Brain microvascular endothelial cell (primary cell): ENCODE measurements around the gene RSAD1.
A peak's percentile ranks its signal among the peaks of the same experiment; 100 is the strongest.

Source experiments
- DNase-seq: peaks from one replicate; pipeline ENCODE4 v3.0.0-alpha.2; 2020
- H3K27ac ChIP-seq: fragments of 250-450 bp; sonication (Bioruptor Pico); 2 replicates; pipeline ENCODE4 v1.5.1; 2020; ENCODE audit warnings: mild to moderate bottlenecking, moderate library complexity
- H3K27me3 ChIP-seq: fragments of 250-450 bp; sonication (Bioruptor Pico); replicated peaks from 2 replicates; pipeline ENCODE4 v1.5.1; 2020; ENCODE audit warnings: mild to moderate bottlenecking
- H3K36me3 ChIP-seq: fragments of 250-450 bp; sonication (Bioruptor Pico); replicated peaks from 2 replicates; pipeline ENCODE4 v1.5.1; 2020; ENCODE audit warnings: mild to moderate bottlenecking
- H3K4me3 ChIP-seq: 2 replicates; pipeline ENCODE4 v1.5.1; 2011; ENCODE audit warnings: low read depth, mild to moderate bottlenecking, control low read depth, low read length, moderate library complexity
- in situ Hi-C: cut with HindIII; loops from 2 replicates; pipeline ENCODE4 v1.10.0; 2017; ENCODE audit warnings: low sequenced_read_pairs, low pct_ligation_motif_present
- TF ChIP-seq, protein P1 (sequence below): IDR thresholded peaks from 2 replicates; pipeline ENCODE4 v1.5.1; 2011; ENCODE audit warnings: low read depth, mild to moderate bottlenecking, moderate library complexity, low read length, control low read depth, inconsistent platforms; ENCODE audit errors: missing control alignments

RSAD1 gene

GRCh38 chr17:50502301-50502990 lies 23.8 kb downstream of the RSAD1 start:
- no peak overlapping the region for H3K27ac ChIP-seq
- in situ Hi-C loops, result no loop called here
- no peak overlapping the region for H3K4me3 ChIP-seq
- H3K36me3 ChIP-seq, result no peaks in the 10 kb centered on the region
- H3K27me3 ChIP-seq, result no peaks in the 10 kb centered on the region
- TF ChIP-seq, protein P1, sequence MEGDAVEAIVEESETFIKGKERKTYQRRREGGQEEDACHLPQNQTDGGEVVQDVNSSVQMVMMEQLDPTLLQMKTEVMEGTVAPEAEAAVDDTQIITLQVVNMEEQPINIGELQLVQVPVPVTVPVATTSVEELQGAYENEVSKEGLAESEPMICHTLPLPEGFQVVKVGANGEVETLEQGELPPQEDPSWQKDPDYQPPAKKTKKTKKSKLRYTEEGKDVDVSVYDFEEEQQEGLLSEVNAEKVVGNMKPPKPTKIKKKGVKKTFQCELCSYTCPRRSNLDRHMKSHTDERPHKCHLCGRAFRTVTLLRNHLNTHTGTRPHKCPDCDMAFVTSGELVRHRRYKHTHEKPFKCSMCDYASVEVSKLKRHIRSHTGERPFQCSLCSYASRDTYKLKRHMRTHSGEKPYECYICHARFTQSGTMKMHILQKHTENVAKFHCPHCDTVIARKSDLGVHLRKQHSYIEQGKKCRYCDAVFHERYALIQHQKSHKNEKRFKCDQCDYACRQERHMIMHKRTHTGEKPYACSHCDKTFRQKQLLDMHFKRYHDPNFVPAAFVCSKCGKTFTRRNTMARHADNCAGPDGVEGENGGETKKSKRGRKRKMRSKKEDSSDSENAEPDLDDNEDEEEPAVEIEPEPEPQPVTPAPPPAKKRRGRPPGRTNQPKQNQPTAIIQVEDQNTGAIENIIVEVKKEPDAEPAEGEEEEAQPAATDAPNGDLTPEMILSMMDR, result no peak
- DNase-seq, result no peak

- in situ Hi-C loops, result no loop called here
- H3K27ac ChIP-seq, result no peak overlapping the region
- no peak overlapping the region for H3K4me3 ChIP-seq
- H3K27me3 ChIP-seq, result no peaks in the 10 kb centered on the region
- DNase-seq, result no peak
- TF ChIP-seq, protein P1, result no peak
- no peaks in the 10 kb centered on the region for H3K36me3 ChIP-seq
Measured at GRCh38 chr17:50505591-50506130, 27.0 kb downstream of the RSAD1 start.

DNA sequence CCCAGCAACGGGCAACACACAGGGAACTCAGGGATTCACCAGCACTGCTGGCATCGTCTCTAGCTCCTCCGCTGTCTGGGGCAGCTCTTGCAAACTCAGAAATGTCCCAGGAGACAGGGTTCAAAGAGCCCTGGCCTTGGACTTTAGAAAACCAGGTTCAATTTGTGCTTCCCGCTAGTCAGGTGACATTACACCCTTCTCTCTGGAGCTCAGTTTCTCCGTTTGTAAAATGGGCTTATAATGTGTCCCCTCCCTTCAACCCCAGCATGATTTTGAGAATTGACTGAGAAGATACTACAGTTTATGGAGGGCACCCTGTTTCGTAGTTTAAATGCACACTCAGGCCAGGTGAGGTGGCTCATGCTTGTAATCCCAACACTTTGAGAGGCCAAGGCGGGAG lies 27.6 kb downstream of the RSAD1 start:
- DNase-seq, result no peak
- Histone ChIP-seq H3K36me3 (no peaks in the 10 kb centered on the region), H3K27ac (no peak overlapping the region), H3K4me3 (no peak overlapping the region), H3K27me3 (no peaks in the 10 kb centered on the region)
- in situ Hi-C loops, result no loop called here
- TF ChIP-seq, protein P1, result no peak

GRCh38 chr17:50507871-50508572 lies 29.4 kb downstream of the RSAD1 start, which contains the start of gene MYCBPAP:
MYCBPAP (plus strand) TSS chr17:50508439; CDS start chr17:50508675, 236 bp downstream.
- peak; percentile 65 for DNase-seq
- peak within 1 kb of the TSS; percentile 28 for H3K27ac ChIP-seq
- in situ Hi-C loops, result no loop called here
- no peaks in the 10 kb centered on the region for H3K27me3 ChIP-seq
- TF ChIP-seq, protein P1, result no peak
- no peaks in the 10 kb centered on the region for H3K36me3 ChIP-seq
- peak within 1 kb of the TSS; percentile 59 for H3K4me3 ChIP-seq

- Histone ChIP-seq H3K4me3 (peak overlapping the region; percentile 59), H3K27me3 (no peaks in the 10 kb centered on the region), H3K36me3 (no peaks in the 10 kb centered on the region), H3K27ac (no peak overlapping the region)
- DNase-seq, result no peak
- in situ Hi-C loops, result no loop called here
- TF ChIP-seq, protein P1, result no peak
Measured at GRCh38 chr17:50508573-50509460, 30.2 kb downstream of the RSAD1 start.
